Activated CD4-positive, alpha-beta T cell treated with anti-CD3 and anti-CD28 coated beads for 4 hours (primary cell): ENCODE results near the gene FOXA3.
"Not testable (repeated sequence)": the region's sequence is repeated elsewhere in the genome, so short reads cannot be mapped to it uniquely, and the experiment has no call there.

Experiments used
- DNase-seq, 2 donors: peaks; one replicate each; pipeline ENCODE4 v3.0.0-alpha.2; 2020

The FOXA3 gene

GRCh38 chr19:45828945-45829344 is 35.2 kb upstream of the FOXA3 start:
- no peak for DNase-seq

- DNase-seq = no peak
These were observed 29.2 kb upstream of the FOXA3 start for GRCh38 chr19:45834970-45835369.

GRCh38 chr19:45842198-45842597 is 21.9 kb upstream of the FOXA3 start:
- DNase-seq = no peak

- no peak for DNase-seq
These were observed 16.5 kb upstream of the FOXA3 start for GRCh38 chr19:45847663-45848062.

- no peak for DNase-seq
These were observed 15.2 kb upstream of the FOXA3 start for GRCh38 chr19:45848922-45849321.

- DNase-seq = no peak
These were observed 11.9 kb upstream of the FOXA3 start for GRCh38 chr19:45852145-45852750.

DNA sequence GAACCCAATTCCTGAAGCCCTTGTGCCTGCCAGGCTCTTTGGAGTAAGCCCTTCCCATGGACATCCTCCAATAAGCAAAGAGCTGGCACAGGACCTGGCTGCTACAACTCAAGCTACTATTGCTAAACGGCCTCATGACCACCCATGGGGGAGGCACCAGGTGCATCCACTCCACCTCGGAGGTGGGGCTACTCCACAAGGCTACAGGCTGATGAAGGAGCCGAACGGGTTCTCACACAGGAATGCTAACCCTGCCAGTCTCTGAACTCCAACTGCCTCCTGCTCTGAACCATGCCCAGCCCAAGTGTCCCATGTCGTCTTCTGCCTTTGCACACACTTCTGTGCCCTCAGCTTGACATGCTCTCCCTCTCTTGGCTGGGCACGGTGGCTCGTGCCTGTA is 11.1 kb upstream of the FOXA3 start:
- no peak for DNase-seq

DNA sequence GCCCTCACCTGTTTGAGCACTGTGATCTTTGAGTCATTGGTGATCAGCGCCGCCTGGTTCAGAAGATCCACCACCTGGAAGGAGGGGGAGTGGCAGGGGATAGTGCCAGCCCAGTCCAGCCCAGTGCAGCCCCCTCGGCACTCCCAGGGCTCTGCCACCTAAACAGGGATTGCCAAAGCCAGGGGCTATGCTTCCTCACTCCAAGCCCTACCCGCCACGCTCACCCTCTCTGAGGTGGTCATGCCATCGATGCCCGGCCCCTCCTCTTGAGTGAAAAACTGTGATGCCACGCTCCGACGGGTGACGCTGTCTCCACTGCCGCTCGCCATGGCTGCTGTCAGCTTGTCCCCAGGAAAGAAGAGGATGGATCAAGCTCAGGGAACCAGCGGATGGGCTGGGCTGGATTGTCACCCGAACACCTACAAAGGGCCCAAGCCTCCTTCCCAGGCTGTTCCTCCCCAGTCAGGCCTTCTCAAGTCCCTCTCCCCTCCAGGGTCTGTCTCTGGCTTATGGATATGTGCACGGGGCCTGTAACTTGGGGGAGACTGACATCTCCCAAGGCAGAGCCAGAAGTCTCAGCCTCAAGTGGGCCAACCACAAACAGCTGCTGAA is 9.9 kb upstream of the FOXA3 start:
- DNase-seq = no peak

- no peak for DNase-seq
These were observed 3.5 kb upstream of the FOXA3 start for GRCh38 chr19:45860359-45861259.

DNA sequence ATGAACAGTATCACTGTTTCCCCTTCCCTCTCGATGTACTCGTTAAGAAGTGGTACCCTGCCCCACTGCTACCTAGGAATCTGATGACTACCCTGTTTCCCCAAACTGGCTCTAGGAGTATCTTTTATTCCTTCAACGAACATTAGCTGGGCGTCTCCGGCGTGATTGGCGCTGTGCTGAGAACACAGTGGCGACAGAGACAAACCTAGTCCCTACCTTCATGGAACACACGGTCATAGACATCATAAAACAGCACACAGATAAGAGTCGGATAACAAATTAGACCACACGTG is 1.9 kb upstream of the FOXA3 start:
- no peak for DNase-seq

- peak; percentile 97 to 99 for DNase-seq
These were observed 1.4 kb upstream of the FOXA3 start, which contains the start of gene SYMPK for GRCh38 chr19:45862564-45863334. SYMPK (minus strand) TSS chr19:45863147; CDS start chr19:45854495, 8,652 bp downstream.

GRCh38 chr19:45863335-45863839 is 739 bp upstream of the FOXA3 start:
- no peak for DNase-seq

DNA sequence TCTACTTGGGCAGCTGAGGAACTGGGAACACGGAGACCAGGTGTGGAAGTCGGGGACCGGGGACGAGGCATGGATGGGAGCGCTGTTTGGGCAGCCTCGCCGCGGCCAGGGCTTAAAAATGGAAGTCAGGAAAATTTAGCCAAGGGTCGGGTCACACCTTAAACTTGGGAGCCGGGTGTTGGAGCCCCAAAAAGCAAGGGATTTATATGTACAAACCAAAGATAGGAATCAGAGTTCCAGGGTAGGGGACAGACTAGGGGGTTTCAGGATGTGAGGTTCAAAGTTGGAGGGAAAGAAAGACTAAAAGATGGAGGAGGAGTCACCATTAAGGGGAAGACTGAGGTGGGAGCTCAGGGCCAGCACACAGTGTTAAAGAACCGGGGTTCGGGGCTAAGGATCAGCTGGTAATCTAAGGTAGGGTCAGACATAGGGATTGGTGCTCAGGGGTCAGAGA is 530 bp downstream of the FOXA3 start:
- no peak for DNase-seq

DNA sequence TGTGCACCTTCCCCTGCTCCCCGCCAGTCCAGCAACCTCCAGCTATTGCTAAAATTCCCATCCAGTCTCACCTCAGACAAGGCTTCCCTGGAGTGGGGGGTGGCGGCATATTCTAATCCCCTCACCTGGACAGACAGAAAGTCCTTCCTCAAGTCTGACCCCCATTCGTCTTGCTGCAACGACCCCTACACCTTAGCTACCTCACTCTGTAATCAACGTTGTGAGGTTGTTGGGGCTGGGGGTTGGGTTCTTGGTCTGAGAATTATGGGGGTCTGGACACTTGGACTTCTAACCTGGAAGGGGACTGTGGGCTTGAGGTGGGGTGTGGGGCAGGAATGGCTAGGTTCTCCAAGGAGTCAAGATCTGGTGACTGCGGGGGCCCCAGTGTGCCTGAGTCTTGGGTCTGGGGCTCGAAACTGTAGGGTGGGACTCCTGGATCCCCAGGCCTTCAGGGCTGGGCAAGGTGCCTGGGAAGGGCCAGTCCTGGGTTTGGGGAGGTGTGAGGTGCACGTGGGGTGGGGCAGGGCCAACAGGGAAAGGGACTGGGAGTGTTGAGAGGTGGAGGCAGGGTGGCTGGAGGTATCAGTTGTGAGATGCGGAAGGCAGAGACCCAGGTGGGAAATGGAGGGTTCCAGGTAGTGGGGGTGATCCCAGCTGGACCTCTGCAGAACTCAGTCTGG is 1.3 kb downstream of the FOXA3 start:
- no peak for DNase-seq

- no peak for DNase-seq
These were observed 2.5 kb downstream of the FOXA3 start for GRCh38 chr19:45866400-45867176.

GRCh38 chr19:45867241-45867640 is 3.1 kb downstream of the FOXA3 start:
- DNase-seq = not testable (repeated sequence)

DNA sequence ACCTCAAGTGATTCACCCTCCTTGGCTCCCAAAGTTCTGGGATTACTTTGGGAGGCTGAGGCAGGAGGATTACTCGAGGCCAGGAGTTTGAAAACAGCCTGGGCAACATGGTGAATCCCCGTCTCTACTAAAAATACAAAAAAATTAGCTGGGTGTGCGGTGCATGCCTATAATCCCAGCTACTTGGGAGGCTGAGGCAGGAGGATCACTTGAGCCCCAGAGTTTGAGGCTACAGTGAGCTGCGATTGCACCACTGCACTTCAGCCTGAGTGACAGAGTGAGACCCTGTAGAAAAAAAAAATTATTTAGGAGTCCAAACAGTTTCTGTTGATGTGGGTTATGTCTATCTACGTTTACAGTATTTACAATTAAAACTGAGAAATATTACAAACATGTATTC is 6.7 kb downstream of the FOXA3 start:
- DNase-seq = no peak

GRCh38 chr19:45872095-45872919 is 8.2 kb downstream of the FOXA3 start:
- no peak for DNase-seq

DNA sequence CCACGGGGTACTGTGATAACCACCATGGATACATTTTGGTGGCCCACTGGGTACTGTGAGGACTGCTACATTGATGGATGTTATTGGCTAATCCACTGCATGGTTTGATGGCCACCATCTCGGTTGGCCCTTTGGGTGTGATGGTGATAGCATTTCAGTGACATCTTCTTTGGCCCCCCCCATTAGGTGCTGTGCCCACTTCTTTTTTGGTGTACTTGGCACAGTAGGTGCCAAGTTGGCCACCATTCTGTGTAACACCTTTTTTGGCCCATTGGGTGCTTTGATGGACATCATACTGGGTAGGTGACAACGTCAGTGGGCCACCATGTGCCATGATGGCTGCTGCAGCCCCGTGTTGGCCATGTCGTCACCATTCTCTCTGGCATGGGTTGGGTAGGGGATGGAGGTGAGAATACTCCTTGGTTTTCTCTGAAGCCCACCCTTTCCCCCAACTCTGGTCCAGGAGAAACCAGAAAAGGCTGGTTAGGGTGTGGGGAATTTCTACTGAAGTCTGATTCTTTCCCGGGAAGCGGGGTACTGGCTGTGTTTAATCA is 9.2 kb downstream of the FOXA3 start:
- DNase-seq = no peak

- no peak for DNase-seq
These were observed 10.5 kb downstream of the FOXA3 start for GRCh38 chr19:45874620-45874966.

DNA sequence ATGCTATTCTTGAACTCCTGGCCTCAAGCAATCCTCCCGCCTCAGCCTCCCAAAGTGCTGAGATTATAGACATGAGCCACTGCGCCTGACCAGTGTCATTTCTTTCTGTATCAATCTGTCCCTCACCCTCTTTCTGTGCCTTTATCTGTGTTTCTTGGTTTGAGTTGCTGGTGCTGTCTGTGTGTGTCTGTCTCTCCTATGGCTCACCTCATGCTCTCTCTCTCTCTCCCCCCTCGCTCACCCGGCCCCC is 12.0 kb downstream of the FOXA3 start:
- DNase-seq = no peak
